Thyroid gland (tissue), 4 donors: ENCODE measurements around the gene KCNS3.

Experiments
- CTCF ChIP-seq, 6 experiments: fragments of 200-600 bp in 3 of 6; fragments of 450-650 bp in 3 of 6; sonication (generic) in 3 of 6; IDR thresholded peaks; one replicate each; pipeline ENCODE4 v1.5.1; 2016 to 2019; ENCODE audit warnings: antibody characterized with exemption in 6 of 6, mild to moderate bottlenecking in 2 of 6, inconsistent platforms in 1 of 6, moderate library complexity in 1 of 6
- POLR2A ChIP-seq, 2 donors: fragments of 450-650 bp; IDR thresholded peaks; one replicate each; pipeline ENCODE4 v1.6.1; 2017; ENCODE audit warnings: antibody characterized with exemption in 2 of 2, mild to moderate bottlenecking in 2 of 2, moderate library complexity in 1 of 2

DNA sequence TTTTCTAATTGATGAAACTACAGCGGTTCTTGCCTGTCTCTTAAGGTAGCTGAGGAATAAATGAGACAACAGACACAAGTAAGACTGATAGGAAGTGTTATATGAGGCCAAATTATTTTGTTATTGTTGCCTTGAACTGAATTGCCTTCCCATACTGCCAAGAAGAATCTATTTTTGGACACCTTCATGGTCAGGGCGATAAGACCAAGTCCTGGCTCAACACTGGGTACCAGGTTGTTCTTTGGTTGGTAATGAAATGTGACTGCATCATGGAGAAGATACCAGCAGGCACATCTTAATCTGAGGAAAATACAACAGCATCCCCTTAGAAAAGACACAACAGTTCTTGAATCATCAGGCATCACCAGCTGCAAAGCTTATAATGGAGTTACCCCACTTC is 38.5 kb upstream of the KCNS3 start:
- no peak for TF ChIP-seq CTCF (IDR thresholded peaks at IDR 0.05)
- TF ChIP-seq POLR2A (IDR thresholded peaks at IDR 0.05) = no peak
